ENCODE measurements around the gene PTPRK. TPM values are rescaled to one million over a fixed set of nuclear protein-coding genes. Genes with fewer than 3 reads are reported as not detected.

PTPRK gene
- polyA plus RNA-seq, 2 donors = 4.3 to 5.1 TPM

- no peaks in the 10 kb centered on the region for H3K36me3 ChIP-seq (ENCODE audit: control insufficient read depth in 2 of 2, insufficient read depth in 2 of 2, low read length in 1 of 2)
- no peaks in the 10 kb centered on the region for H3K27me3 ChIP-seq (ENCODE audit: control insufficient read depth in 1 of 2, insufficient read depth in 2 of 2, low read length in 2 of 2)
- no peak overlapping the region for H3K4me3 ChIP-seq (ENCODE audit: low read depth in 1 of 2, low read length in 2 of 2)
- no peak overlapping the region for H3K27ac ChIP-seq (ENCODE audit: low read depth in 2 of 2, low read length in 1 of 2)
- no peaks in the 10 kb centered on the region for H3K4me1 ChIP-seq (ENCODE audit: control insufficient read depth in 2 of 2, insufficient read depth in 2 of 2, low read length in 1 of 2)
- no peaks in the 10 kb centered on the region for H3K9me3 ChIP-seq (ENCODE audit: control insufficient read depth in 2 of 2, insufficient read depth in 1 of 2, low read depth in 1 of 2, low read length in 1 of 2)
Measured at GRCh38 chr6:128095362-128095761, 425.0 kb downstream of the PTPRK start.

- no peaks in the 10 kb centered on the region for H3K36me3 ChIP-seq (ENCODE audit: control insufficient read depth in 2 of 2, insufficient read depth in 2 of 2, low read length in 1 of 2)
- no peaks in the 10 kb centered on the region for H3K4me1 ChIP-seq (ENCODE audit: control insufficient read depth in 2 of 2, insufficient read depth in 2 of 2, low read length in 1 of 2)
- no peak overlapping the region for H3K27ac ChIP-seq (ENCODE audit: low read depth in 2 of 2, low read length in 1 of 2)
- H3K27me3 ChIP-seq (ENCODE audit: control insufficient read depth in 1 of 2, insufficient read depth in 2 of 2, low read length in 2 of 2) = no peaks in the 10 kb centered on the region
- H3K9me3 ChIP-seq (ENCODE audit: control insufficient read depth in 2 of 2, insufficient read depth in 1 of 2, low read depth in 1 of 2, low read length in 1 of 2) = no peaks in the 10 kb centered on the region
- 92 to 93% methylated on average over 4 of the region's 4 CpGs for WGBS, 2 donors
- no peak overlapping the region for H3K4me3 ChIP-seq (ENCODE audit: low read depth in 1 of 2, low read length in 2 of 2)
Measured at GRCh38 chr6:128079021-128079420, 441.4 kb downstream of the PTPRK start.

- Histone ChIP-seq H3K27ac (ENCODE audit: low read depth in 2 of 2, low read length in 1 of 2) (no peak overlapping the region), H3K4me3 (ENCODE audit: low read depth in 1 of 2, low read length in 2 of 2) (no peak overlapping the region), H3K27me3 (ENCODE audit: control insufficient read depth in 1 of 2, insufficient read depth in 2 of 2, low read length in 2 of 2) (no peaks in the 10 kb centered on the region), H3K9me3 (ENCODE audit: control insufficient read depth in 2 of 2, insufficient read depth in 1 of 2, low read depth in 1 of 2, low read length in 1 of 2) (no peaks in the 10 kb centered on the region), H3K36me3 (ENCODE audit: control insufficient read depth in 2 of 2, insufficient read depth in 2 of 2, low read length in 1 of 2) (no peaks in the 10 kb centered on the region), H3K4me1 (ENCODE audit: control insufficient read depth in 2 of 2, insufficient read depth in 2 of 2, low read length in 1 of 2) (no peaks in the 10 kb centered on the region)
- 89 to 92% methylated on average over 2 of the region's 2 CpGs for WGBS, 2 donors
Measured at GRCh38 chr6:128078276-128078675, 442.1 kb downstream of the PTPRK start.

- H3K4me3 ChIP-seq (ENCODE audit: low read depth in 1 of 2, low read length in 2 of 2) = no peak overlapping the region
- H3K9me3 ChIP-seq (ENCODE audit: control insufficient read depth in 2 of 2, insufficient read depth in 1 of 2, low read depth in 1 of 2, low read length in 1 of 2) = no peaks in the 10 kb centered on the region
- no peaks in the 10 kb centered on the region for H3K4me1 ChIP-seq (ENCODE audit: control insufficient read depth in 2 of 2, insufficient read depth in 2 of 2, low read length in 1 of 2)
- H3K36me3 ChIP-seq (ENCODE audit: control insufficient read depth in 2 of 2, insufficient read depth in 2 of 2, low read length in 1 of 2) = no peaks in the 10 kb centered on the region
- no peak overlapping the region for H3K27ac ChIP-seq (ENCODE audit: low read depth in 2 of 2, low read length in 1 of 2)
- H3K27me3 ChIP-seq (ENCODE audit: control insufficient read depth in 1 of 2, insufficient read depth in 2 of 2, low read length in 2 of 2) = no peaks in the 10 kb centered on the region
- WGBS, 2 donors = 89 to 90% methylated on average over 1 of the region's 1 CpG
Measured at GRCh38 chr6:128076843-128077242, 443.6 kb downstream of the PTPRK start.

- no peak overlapping the region for H3K4me3 ChIP-seq (ENCODE audit: low read depth in 1 of 2, low read length in 2 of 2)
- H3K36me3 ChIP-seq (ENCODE audit: control insufficient read depth in 2 of 2, insufficient read depth in 2 of 2, low read length in 1 of 2) = no peaks in the 10 kb centered on the region
- no peak overlapping the region for H3K27ac ChIP-seq (ENCODE audit: low read depth in 2 of 2, low read length in 1 of 2)
- 97 to 99% methylated on average over 2 of the region's 2 CpGs for WGBS, 2 donors
- no peaks in the 10 kb centered on the region for H3K9me3 ChIP-seq (ENCODE audit: control insufficient read depth in 2 of 2, insufficient read depth in 1 of 2, low read depth in 1 of 2, low read length in 1 of 2)
- no peaks in the 10 kb centered on the region for H3K27me3 ChIP-seq (ENCODE audit: control insufficient read depth in 1 of 2, insufficient read depth in 2 of 2, low read length in 2 of 2)
- H3K4me1 ChIP-seq (ENCODE audit: control insufficient read depth in 2 of 2, insufficient read depth in 2 of 2, low read length in 1 of 2) = no peaks in the 10 kb centered on the region
Measured at GRCh38 chr6:128074567-128074966, 445.8 kb downstream of the PTPRK start.

- H3K4me1 ChIP-seq (ENCODE audit: control insufficient read depth in 2 of 2, insufficient read depth in 2 of 2, low read length in 1 of 2) = no peaks in the 10 kb centered on the region
- no peaks in the 10 kb centered on the region for H3K36me3 ChIP-seq (ENCODE audit: control insufficient read depth in 2 of 2, insufficient read depth in 2 of 2, low read length in 1 of 2)
- no peaks in the 10 kb centered on the region for H3K27me3 ChIP-seq (ENCODE audit: control insufficient read depth in 1 of 2, insufficient read depth in 2 of 2, low read length in 2 of 2)
- WGBS, 2 donors = 95 to 96% methylated on average over 1 of the region's 1 CpG
- H3K27ac ChIP-seq (ENCODE audit: low read depth in 2 of 2, low read length in 1 of 2) = no peak overlapping the region
- no peak overlapping the region for H3K4me3 ChIP-seq (ENCODE audit: low read depth in 1 of 2, low read length in 2 of 2)
- H3K9me3 ChIP-seq (ENCODE audit: control insufficient read depth in 2 of 2, insufficient read depth in 1 of 2, low read depth in 1 of 2, low read length in 1 of 2) = no peaks in the 10 kb centered on the region
Measured at GRCh38 chr6:128073389-128073788, 447.0 kb downstream of the PTPRK start.

GRCh38 chr6:128071212-128071611, 449.2 kb downstream of the PTPRK start:
- H3K9me3 ChIP-seq (ENCODE audit: control insufficient read depth in 2 of 2, insufficient read depth in 1 of 2, low read depth in 1 of 2, low read length in 1 of 2) = no peaks in the 10 kb centered on the region

GRCh38 chr6:128070406-128070805, 450.0 kb downstream of the PTPRK start:
- Histone ChIP-seq H3K36me3 (ENCODE audit: control insufficient read depth in 2 of 2, insufficient read depth in 2 of 2, low read length in 1 of 2) (peaks cover 0 to 3% of the 10 kb centered on the region in 2 donors), H3K27me3 (ENCODE audit: control insufficient read depth in 1 of 2, insufficient read depth in 2 of 2, low read length in 2 of 2) (no peaks in the 10 kb centered on the region), H3K9me3 (ENCODE audit: control insufficient read depth in 2 of 2, insufficient read depth in 1 of 2, low read depth in 1 of 2, low read length in 1 of 2) (no peaks in the 10 kb centered on the region), H3K4me1 (ENCODE audit: control insufficient read depth in 2 of 2, insufficient read depth in 2 of 2, low read length in 1 of 2) (peaks cover 0 to 2% of the 10 kb centered on the region in 2 donors), H3K27ac (ENCODE audit: low read depth in 2 of 2, low read length in 1 of 2) (no peak overlapping the region), H3K4me3 (ENCODE audit: low read depth in 1 of 2, low read length in 2 of 2) (no peak overlapping the region)
- WGBS, 2 donors = 65 to 67% methylated on average over 3 of the region's 3 CpGs

More at GRCh38 chr6:128071212-128071611, 449.2 kb downstream of the PTPRK start:
- WGBS, 2 donors = 90 to 93% methylated on average over 3 of the region's 3 CpGs
- Histone ChIP-seq H3K27me3 (ENCODE audit: control insufficient read depth in 1 of 2, insufficient read depth in 2 of 2, low read length in 2 of 2) (no peaks in the 10 kb centered on the region), H3K36me3 (ENCODE audit: control insufficient read depth in 2 of 2, insufficient read depth in 2 of 2, low read length in 1 of 2) (peaks cover 0 to 3% of the 10 kb centered on the region in 2 donors), H3K4me3 (ENCODE audit: low read depth in 1 of 2, low read length in 2 of 2) (no peak overlapping the region), H3K27ac (ENCODE audit: low read depth in 2 of 2, low read length in 1 of 2) (no peak overlapping the region), H3K4me1 (ENCODE audit: control insufficient read depth in 2 of 2, insufficient read depth in 2 of 2, low read length in 1 of 2) (peaks cover 0 to 2% of the 10 kb centered on the region in 2 donors)

- peaks cover 0 to 3% of the 10 kb centered on the region in 2 donors for H3K36me3 ChIP-seq (ENCODE audit: control insufficient read depth in 2 of 2, insufficient read depth in 2 of 2, low read length in 1 of 2)
- H3K4me1 ChIP-seq (ENCODE audit: control insufficient read depth in 2 of 2, insufficient read depth in 2 of 2, low read length in 1 of 2) = peaks cover 0 to 2% of the 10 kb centered on the region in 2 donors
- WGBS, 2 donors = 89 to 94% methylated on average over 2 of the region's 2 CpGs
- H3K4me3 ChIP-seq (ENCODE audit: low read depth in 1 of 2, low read length in 2 of 2) = no peak overlapping the region
- no peaks in the 10 kb centered on the region for H3K27me3 ChIP-seq (ENCODE audit: control insufficient read depth in 1 of 2, insufficient read depth in 2 of 2, low read length in 2 of 2)
- H3K9me3 ChIP-seq (ENCODE audit: control insufficient read depth in 2 of 2, insufficient read depth in 1 of 2, low read depth in 1 of 2, low read length in 1 of 2) = no peaks in the 10 kb centered on the region
- H3K27ac ChIP-seq (ENCODE audit: low read depth in 2 of 2, low read length in 1 of 2) = no peak overlapping the region
Measured at GRCh38 chr6:128069188-128069587, 451.2 kb downstream of the PTPRK start.

- no peaks in the 10 kb centered on the region for H3K9me3 ChIP-seq (ENCODE audit: control insufficient read depth in 2 of 2, insufficient read depth in 1 of 2, low read depth in 1 of 2, low read length in 1 of 2)
- no peak overlapping the region for H3K27ac ChIP-seq (ENCODE audit: low read depth in 2 of 2, low read length in 1 of 2)
- H3K4me3 ChIP-seq (ENCODE audit: low read depth in 1 of 2, low read length in 2 of 2) = no peak overlapping the region
- peaks cover 0 to 3% of the 10 kb centered on the region in 2 donors for H3K36me3 ChIP-seq (ENCODE audit: control insufficient read depth in 2 of 2, insufficient read depth in 2 of 2, low read length in 1 of 2)
- peaks cover 0 to 2% of the 10 kb centered on the region in 2 donors for H3K4me1 ChIP-seq (ENCODE audit: control insufficient read depth in 2 of 2, insufficient read depth in 2 of 2, low read length in 1 of 2)
- H3K27me3 ChIP-seq (ENCODE audit: control insufficient read depth in 1 of 2, insufficient read depth in 2 of 2, low read length in 2 of 2) = no peaks in the 10 kb centered on the region
- 95 to 97% methylated on average over 5 of the region's 5 CpGs for WGBS, 2 donors
Measured at GRCh38 chr6:128068119-128068479, 452.3 kb downstream of the PTPRK start.

All from esophagus (tissue), 2 donors.